Kidney epithelial cell (primary cell): ENCODE results near the gene TIMM17B. TPM values are rescaled to one million over a fixed set of nuclear protein-coding genes. Genes with fewer than 3 reads are reported as not detected.

Experiments
- DNase-seq: peaks from one replicate; pipeline ENCODE4 v3.0.0-alpha.2; 2010; ENCODE audit warnings: low read depth
- H3K27me3 ChIP-seq: 2 replicates; pipeline ENCODE4 v1.6.0; 2011; ENCODE audit warnings: low read length; ENCODE audit not compliant: control insufficient read depth, insufficient read depth
- H3K36me3 ChIP-seq: 2 replicates; pipeline ENCODE4 v1.5.1; 2011; ENCODE audit warnings: low read length; ENCODE audit not compliant: control insufficient read depth, insufficient read depth
- H3K4me3 ChIP-seq: 2 replicates; pipeline ENCODE4 v1.5.1; 2011; ENCODE audit warnings: low read depth, mild to moderate bottlenecking, control low read depth, low read length
- CTCF ChIP-seq: IDR thresholded peaks from 2 replicates; pipeline ENCODE4 v1.5.1; 2011; ENCODE audit warnings: mild to moderate bottlenecking, moderate library complexity, low read length, control low read depth, inconsistent platforms; ENCODE audit not compliant: insufficient read depth, poor library complexity, severe bottlenecking
- total RNA-seq: library from RNA; depleted of rRNA; stranded (reverse); fragments of >200 nt; gene quantifications from 2 replicates; pipeline ENCODE4 v1.2.3, GENCODE V29; 2015

Gene TIMM17B
- total RNA-seq, 1 donor from 2014 or later, result 89.4 TPM

DNA sequence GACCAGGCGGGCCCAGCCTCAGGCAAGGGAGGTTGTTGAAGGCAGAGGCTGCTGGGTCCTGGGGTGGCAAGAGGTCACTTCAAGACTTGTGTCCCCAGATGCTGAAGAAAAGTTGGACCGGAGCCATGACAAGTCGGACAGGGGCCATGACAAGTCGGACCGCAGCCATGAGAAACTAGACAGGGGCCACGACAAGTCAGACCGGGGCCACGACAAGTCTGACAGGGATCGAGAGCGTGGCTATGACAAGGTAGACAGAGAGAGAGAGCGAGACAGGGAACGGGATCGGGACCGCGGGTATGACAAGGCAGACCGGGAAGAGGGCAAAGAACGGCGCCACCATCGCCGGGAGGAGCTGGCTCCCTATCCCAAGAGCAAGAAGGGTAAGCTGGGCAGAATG lies 4.6 kb upstream of the TIMM17B start:
- no peaks in the 10 kb centered on the region for H3K27me3 ChIP-seq
- no peak for DNase-seq
- no peak for TF ChIP-seq CTCF
- no peak overlapping the region for H3K4me3 ChIP-seq
- H3K36me3 ChIP-seq, result no peaks in the 10 kb centered on the region

- TF ChIP-seq CTCF, result no peak
- no peaks in the 10 kb centered on the region for H3K36me3 ChIP-seq
- no peaks in the 10 kb centered on the region for H3K27me3 ChIP-seq
These were observed 3.5 kb upstream of the TIMM17B start for GRCh38 chrX:48901069-48901468.

DNA sequence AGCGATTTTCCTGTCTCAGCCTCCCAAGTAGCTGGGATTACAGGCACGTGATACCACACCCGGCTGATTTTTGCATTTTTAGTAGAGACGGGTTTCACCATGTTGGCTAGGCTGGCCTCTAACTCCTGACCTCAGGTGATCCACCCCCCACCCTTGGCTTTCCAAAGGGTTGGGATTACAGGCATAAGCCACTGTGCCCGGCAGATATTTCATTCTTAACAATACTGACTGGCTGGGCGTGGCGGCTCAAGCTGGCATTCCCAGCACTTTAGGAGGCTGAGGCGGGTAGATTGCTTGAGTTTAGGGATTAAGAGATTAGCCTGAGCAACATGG lies 1.5 kb upstream of the TIMM17B start:
- H3K27me3 ChIP-seq, result no peaks in the 10 kb centered on the region
- no peak for TF ChIP-seq CTCF
- no peak for DNase-seq
- H3K4me3 ChIP-seq, result no peak overlapping the region
- no peaks in the 10 kb centered on the region for H3K36me3 ChIP-seq

More at GRCh38 chrX:48901069-48901468, 3.5 kb upstream of the TIMM17B start:
- H3K4me3 ChIP-seq, result no peak overlapping the region
- no peak for DNase-seq

GRCh38 chrX:48897157-48897624 lies 377 bp downstream of the TIMM17B start:
- Histone ChIP-seq H3K4me3 (peak overlapping the region; percentile 84), H3K36me3 (no peaks in the 10 kb centered on the region), H3K27me3 (no peaks in the 10 kb centered on the region)
- no peak for TF ChIP-seq CTCF
- no peak for DNase-seq

GRCh38 chrX:48896611-48897011 lies 957 bp downstream of the TIMM17B start:
- Histone ChIP-seq H3K27me3 (no peaks in the 10 kb centered on the region), H3K4me3 (peak overlapping the region; percentile 84), H3K36me3 (no peaks in the 10 kb centered on the region)
- no peak for DNase-seq
- no peak for TF ChIP-seq CTCF

DNA sequence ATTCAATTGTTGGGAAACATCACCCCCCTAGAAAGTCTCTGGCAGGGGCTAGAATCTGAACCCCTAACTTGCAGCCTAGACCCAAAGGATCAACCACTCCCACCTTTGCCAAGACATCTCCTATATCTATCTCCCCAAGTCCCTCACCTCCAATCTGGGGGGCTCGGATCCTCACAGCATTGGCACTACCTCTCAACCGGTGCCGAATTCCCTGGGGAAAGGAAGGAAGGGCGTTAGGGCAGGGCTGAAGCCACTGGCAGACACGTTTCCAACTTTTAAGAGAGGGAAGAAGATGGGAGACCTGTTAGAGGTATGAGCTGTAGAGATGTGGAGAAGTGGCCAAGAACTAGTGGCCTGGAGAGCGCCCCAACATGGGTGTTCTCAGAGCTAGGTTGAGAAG lies 2.7 kb downstream of the TIMM17B start:
- no peak overlapping the region for H3K4me3 ChIP-seq
- DNase-seq, result no peak

More for the DNA sequence above, 2.7 kb downstream of the TIMM17B start:
- no peaks in the 10 kb centered on the region for H3K27me3 ChIP-seq
- TF ChIP-seq CTCF, result no peak
- no peaks in the 10 kb centered on the region for H3K36me3 ChIP-seq
